HG02642 (cell line): ENCODE measurements around the gene MAGIX.

Experiments used
- ATAC-seq: cut with Tn5 transposase; IDR thresholded peaks from one replicate; pipeline ENCODE4 v1.9.1; 2021; ENCODE audit warnings: mild to moderate bottlenecking; ENCODE audit not compliant: unreplicated experiment, poor library complexity

The MAGIX gene

DNA sequence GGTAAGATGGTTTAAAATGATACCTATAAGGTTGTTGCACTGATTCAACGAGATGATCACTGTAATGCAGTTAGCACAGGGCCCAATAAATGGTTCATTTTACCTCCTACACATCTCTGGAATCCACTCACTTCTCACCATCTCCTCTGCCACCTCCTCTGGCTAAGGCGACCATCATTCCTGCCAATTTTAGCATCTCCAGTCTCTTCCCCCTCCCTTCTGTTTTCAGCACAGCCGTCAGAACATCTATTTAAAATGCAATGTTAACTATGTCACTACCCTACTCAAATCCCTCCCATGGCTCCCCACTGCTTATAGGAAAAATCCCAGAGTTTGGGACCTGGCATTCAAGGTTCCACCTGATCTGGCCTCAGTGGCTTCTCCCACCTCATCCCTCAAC lies 41.0 kb downstream of the MAGIX start:
- no peak for ATAC-seq

DNA sequence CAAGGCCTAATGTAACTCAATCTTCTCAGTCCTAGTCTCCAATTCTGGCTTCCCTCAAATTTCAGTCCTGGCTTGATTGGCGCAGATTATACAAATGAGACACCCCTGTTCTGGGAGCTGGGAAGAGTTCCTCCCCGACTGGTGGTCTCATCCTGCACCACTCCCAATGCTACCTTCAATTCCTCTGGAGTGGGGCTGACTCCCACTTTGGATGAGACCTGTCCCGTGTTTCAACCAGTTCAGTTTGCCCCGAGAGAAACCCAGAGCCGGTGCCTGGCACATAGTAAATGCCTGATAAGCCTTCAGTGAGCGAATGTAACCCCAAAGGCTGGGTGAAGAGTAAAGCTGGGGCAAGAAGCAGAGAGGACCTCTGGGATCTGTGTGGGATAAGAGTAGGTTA lies 41.5 kb downstream of the MAGIX start:
- no peak for ATAC-seq

GRCh38 chrX:49204709-49205108 lies 42.2 kb downstream of the MAGIX start:
- no peak for ATAC-seq

DNA sequence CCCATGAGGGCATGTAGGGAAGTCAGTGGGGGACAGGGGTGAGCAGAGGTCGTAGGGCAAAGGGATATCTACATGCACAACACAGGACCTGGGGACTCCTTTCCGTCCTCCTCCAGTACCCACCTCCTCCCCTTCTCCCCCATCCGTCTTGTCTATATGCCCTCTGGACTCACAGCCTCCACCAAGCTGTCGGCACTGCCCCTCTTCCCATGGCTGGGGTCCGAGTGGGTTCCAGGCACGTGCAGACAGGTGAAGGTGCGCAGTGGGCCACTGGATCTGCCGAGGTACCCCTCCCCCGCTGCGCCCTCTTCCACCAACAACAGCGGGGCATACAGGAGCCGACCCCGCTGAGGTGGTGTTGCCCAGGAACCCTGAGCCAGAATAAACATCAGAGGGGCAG lies 42.9 kb downstream of the MAGIX start:
- ATAC-seq = no peak

GRCh38 chrX:49206543-49206942 lies 44.0 kb downstream of the MAGIX start:
- ATAC-seq = no peak

DNA sequence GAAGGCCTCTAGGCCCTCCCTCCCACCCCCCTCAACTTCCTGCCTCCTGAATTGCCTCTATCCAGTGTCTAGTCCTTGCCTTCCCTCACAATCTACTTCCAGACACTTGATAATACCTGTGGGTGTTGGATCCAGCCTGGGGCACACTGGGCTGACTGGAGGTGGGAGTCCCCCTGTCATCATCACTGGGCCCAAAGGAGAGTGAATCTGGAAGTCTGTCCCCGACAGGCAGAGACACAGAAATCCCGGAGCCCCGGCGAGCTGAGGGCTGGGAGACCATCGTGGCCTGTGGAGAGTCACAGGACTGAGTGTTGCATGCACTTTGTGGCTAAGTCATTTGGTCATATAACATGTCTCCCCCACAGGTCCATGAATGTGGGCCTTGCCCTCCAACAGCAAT lies 45.8 kb downstream of the MAGIX start:
- no peak for ATAC-seq

DNA sequence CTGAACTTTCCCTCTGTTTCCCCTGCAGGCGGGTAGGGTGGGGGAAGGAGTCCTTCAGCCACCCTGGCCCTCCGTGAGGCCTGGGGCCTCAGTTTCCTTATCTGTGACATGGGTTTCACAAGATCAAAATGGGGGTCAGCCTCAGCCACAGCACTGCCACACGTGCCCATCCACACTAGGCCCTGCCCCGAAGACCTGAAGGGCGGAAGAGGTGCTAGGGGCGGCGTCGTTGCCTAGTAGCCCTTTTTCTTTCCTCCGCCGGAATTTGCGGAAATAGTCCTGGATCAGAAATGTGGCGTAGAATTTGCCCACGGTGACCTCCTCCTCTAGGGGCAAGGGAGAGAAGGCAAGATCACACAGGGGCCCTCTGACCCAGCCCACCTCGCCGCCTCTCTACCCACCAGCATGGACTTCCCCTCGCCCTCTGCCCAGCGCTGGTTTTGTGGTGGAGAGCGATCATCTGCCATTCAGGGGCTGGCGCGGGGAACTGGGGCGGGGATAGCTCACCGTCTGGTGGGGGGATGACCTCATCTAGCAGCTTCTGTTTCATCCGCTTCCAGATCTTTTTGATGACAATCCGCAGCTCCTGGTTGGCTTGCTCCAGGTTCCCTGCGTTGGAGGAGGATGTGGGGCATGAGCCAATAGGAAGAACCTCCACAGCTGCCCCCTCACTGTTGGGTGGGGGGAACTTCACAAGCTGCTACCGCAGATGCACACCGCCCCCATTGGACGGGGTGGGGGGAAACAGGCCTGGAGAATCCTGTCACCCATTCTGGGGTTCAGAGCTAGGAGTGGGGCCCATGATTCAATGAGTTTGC lies 47.1 kb downstream of the MAGIX start:
- no peak for ATAC-seq

- no peak for ATAC-seq
Observed at GRCh38 chrX:49210406-49210805, 47.8 kb downstream of the MAGIX start.

- ATAC-seq = no peak
Observed at GRCh38 chrX:49211074-49211473, 48.5 kb downstream of the MAGIX start.

- no peak for ATAC-seq
Observed at GRCh38 chrX:49212209-49212608, 49.7 kb downstream of the MAGIX start.

- ATAC-seq = no peak
Observed at GRCh38 chrX:49212861-49213260, 50.3 kb downstream of the MAGIX start.

- no peak for ATAC-seq
Observed at GRCh38 chrX:49214416-49214815, 51.9 kb downstream of the MAGIX start.

DNA sequence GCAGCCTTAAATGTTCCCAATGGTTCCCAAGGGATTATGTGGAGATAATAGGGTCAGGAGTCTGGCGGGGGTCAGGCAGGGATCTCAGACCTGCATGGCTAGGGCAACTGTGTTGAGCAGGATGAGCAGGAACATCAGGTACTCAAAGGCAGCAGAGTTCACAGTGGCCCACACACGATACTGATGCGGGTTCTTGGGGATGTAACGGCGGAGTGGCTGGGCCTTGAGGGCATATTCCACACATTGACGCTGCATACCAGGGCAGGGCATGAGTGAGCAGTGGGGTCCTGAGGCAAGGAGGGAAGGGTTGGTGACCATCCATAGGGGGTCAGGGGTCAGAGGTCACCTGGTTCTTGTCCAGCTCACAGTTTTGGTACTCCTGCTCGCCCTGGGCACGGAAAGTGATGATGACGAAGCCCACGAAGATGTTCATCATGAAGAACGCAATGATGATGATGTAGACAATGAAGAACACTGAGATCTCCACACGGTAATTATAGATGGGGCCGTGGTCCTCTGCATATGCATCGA lies 52.5 kb downstream of the MAGIX start:
- no peak for ATAC-seq
